GM19328 (cell line): ENCODE data around the gene CLUH.

ENCODE experiments used
- ATAC-seq: cut with Tn5 transposase; IDR thresholded peaks from one replicate; pipeline ENCODE4 v1.9.1; 2021; ENCODE audit warnings: mild to moderate bottlenecking, moderate library complexity; ENCODE audit not compliant: unreplicated experiment

Gene CLUH

DNA sequence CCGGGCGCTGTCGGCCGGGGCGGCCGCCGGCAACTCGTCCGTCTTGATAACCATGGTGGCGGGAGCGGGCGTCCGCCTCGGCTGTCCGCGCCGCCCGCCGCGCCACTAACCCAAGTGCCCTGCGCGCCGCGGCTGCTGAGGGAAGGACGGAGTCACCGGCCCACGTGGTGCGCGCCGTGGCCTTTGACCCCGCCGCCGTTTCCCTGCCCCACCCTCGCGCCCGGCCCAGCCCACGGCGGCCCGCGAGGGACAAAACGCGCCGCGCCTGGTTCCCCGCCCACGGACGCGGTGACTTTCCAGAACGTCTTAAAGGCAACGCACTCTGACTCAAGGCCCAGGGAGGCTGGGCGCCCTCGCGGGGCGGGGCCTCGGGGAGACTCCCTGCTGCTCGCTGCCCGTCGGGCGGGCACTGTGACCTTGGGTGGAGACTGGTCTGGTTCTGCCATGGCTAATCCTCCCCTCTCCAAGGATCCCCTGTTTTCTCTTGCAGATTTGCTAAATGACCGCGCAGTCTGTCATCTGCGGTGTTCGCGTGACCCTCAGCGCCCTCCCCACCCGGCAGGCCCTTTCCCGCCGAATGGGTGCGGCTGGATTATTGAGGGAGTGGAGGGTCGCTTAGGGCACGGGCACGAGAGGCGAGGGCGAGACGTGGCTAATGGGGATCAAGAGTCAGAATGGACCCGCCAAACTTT lies at the start of gene CLUH:
Gene CLUH, minus strand, starts transcription at position 157 of the 692 bp plus-strand sequence. Its CDS starts 103 bp downstream, at position 54.
- peak; percentile 70 for ATAC-seq

- no peak for ATAC-seq
Observed at GRCh38 chr17:2758870-2759269, 47.3 kb upstream of the CLUH start.

DNA sequence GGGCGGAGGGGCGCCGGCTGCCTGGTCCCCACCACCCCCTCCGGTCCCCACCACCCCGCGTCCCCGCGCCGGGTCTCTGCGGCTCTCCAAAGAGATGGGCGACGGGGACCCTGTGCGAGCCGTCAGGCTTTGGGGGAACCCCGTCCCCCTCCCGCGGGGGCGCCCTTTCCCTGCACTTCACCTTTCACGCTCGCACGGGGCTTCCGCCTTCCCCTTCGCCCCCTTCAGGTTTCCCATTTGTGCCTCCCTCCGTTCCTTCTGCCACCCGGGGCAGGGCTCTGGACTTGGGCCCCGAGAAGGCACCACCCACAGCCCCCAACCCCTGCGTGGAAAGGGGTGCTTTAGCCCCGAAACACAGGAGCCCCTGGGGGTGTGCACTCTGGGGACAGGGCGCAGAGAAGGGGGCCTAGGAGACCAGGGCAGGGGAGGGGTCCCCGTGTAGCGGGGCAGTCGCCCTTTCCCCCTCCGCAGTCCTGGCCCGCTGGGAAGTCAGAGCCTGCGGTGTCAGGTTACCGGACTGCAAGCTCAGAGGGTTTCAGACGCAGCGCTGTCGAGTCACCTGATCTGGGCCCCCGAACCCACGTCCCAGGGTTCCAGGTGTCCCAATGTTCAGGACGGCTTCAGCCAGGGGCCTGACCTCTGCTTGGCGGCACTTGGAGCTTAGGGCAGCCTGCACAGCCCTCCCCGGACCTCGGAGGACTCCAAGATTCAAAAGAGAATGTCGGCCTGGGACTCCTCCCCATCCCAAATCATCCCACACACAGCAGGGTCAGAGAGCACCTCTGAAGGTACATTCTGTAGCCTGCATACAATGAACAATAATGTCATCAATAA lies 44.5 kb upstream of the CLUH start:
- no peak for ATAC-seq

GRCh38 chr17:2751491-2751890 lies 39.9 kb upstream of the CLUH start:
- ATAC-seq = no peak

- ATAC-seq = no peak
Observed at GRCh38 chr17:2750721-2751120, 39.2 kb upstream of the CLUH start.

GRCh38 chr17:2749784-2750181 lies 38.2 kb upstream of the CLUH start:
- no peak for ATAC-seq

DNA sequence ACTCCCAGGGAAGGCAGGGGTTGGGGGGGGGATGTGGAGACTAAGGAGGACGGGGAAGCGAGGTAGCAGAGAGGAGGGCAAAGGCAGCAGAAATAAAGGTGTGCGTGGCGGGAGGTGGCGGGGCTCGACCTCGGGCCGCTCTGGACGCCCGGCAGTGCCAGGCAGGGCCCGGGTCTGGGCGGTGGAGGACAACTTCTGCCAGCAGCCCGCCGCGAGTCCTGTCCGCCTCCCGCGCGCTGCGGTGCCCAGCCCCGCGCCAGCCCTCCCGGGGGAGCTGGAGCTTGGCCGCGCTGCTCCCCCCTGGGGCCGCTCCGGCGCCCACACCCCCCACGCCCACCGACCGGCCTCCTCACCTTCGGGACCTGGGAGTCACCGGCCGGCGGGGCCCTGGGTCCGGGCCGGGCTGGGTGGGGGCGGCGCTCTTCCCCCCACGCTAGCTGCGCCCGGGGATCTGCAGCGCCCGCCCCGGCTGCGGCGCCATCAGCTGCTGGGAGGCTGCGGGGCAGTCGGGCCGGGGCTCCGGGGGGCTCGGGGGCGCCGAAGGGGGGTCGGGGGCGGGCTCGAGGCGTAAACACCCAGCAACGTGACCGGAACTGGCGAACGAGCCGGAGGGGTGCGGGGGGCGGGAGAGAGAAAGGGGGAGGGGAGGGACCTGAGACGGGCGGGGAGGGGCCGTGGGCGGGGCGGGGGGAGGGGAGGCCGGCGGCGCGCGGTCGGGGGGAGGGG lies 37.7 kb upstream of the CLUH start, which contains the start of gene CCDC92B:
Gene CCDC92B, minus strand, starts transcription at position 595 of the 726 bp plus-strand sequence. CDS start 14,507 bp downstream, outside the sequence.
- no peak for ATAC-seq

DNA sequence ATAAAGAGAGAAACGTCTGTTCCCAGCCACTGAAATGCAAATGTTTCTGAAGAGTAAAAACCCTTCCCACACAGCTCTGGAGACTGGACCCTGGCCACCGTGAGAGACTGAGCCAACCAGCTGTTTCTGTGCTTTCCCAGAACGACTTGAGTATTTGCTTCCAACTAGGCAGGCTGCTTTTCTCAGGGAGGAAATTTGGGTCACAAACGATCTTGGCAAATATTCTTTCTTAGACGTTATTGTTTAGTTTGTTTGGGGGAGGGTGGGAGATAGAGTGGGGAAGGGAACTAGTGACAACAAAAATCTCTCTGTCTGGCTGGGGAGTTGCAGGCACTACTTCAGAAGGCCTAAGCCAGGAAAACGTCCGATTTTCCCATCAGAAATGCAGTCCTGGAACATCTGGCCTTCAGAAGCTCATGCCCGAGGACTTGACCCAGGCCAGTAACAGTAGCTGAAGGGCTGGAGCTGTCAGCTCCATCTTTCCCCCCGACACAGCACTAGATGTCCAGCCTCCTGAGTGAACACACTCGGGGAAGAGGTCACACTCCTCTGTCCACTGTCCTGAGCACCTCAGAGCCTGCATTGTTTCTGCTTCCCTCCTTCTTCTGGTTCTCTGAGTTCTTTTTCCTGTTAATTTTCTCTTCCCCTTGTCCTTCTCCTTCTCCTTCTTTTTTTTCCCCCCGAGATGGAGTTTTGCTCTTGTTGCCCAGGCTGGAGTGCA lies 33.9 kb upstream of the CLUH start:
- ATAC-seq = no peak

DNA sequence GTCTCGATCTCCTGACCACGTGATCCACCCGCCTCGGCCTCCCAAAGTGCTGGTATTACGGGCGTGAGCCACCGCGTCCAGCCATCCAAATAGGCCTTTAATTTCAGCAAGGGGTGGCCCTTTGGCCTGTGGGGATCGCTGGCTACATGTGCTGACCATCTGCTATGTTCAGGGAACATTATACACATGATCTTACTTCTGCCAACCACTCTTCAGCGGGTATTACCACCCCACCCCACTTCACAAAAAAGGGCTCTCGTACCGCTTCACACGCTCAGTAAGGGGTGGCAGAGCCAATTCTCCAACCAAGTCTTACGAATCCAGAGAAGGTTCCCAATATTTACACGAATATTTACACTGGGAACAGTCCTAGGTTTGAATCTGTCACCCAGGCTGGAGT lies 26.1 kb upstream of the CLUH start:
- ATAC-seq = no peak

GRCh38 chr17:2736956-2737355 lies 25.4 kb upstream of the CLUH start:
- no peak for ATAC-seq

- ATAC-seq = no peak
Observed at GRCh38 chr17:2735896-2736295, 24.3 kb upstream of the CLUH start.

GRCh38 chr17:2734939-2735338 lies 23.4 kb upstream of the CLUH start:
- no peak for ATAC-seq

- ATAC-seq = no peak
Observed at GRCh38 chr17:2731807-2732206, 20.2 kb upstream of the CLUH start.

- no peak for ATAC-seq
Observed at GRCh38 chr17:2730764-2731353, 19.3 kb upstream of the CLUH start.

- ATAC-seq = no peak
Observed at GRCh38 chr17:2724784-2725164, 13.2 kb upstream of the CLUH start.

- no peak for ATAC-seq
Observed at GRCh38 chr17:2723997-2724783, 12.6 kb upstream of the CLUH start.

DNA sequence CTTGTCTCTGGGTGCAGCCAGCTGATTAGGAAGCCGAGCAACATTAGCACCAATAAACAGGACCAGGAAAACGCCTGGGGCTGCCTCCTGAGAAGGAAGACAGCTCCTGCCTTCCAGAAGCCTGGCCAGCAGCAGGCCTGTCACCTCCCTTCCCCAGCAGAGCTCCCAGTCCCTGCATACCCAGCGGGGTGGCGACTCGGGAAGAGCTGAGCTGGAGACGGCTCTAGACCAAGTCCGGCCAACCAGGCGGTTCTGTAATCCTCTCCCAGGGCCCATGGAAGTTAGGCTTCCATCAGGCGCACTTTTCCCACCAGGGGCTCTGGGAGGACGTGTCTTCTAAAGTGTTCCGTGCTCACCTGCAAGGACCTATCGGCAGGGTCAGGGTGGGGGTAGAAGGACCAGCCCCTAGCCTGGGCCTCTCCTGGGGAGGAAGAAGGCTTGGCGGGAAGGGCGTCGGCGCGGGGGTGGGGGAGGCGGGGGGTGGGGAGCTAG lies 12.0 kb upstream of the CLUH start:
- no peak for ATAC-seq

- no peak for ATAC-seq
Observed at GRCh38 chr17:2722611-2723010, 11.0 kb upstream of the CLUH start.

- ATAC-seq = no peak
Observed at GRCh38 chr17:2721603-2722002, 10.0 kb upstream of the CLUH start.

DNA sequence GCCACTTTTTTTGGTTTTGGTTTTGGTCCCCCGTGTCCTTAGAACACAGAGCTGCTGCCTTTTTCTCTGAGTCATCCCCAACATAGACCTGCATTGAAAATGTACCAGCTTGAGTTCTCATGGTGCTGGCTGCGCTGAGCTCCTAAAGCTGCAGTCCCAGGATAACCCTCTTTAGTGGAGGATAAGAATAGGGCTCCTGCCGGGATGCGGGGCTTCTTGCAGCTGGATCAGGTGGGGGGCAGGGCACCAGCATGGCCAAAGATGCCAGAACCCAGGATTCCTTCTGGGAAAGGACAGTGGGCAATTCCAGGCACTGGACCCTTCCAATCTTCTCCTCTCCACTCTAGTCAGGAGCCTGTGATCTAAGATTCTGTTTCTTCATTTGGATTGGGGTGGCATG lies 8.3 kb upstream of the CLUH start:
- ATAC-seq = no peak
